ENCODE measurements around the gene ZNF107.
"Not testable (repeated sequence)": the region's sequence is repeated elsewhere in the genome, so short reads cannot be mapped to it uniquely, and the experiment has no call there.

ZNF107 gene

DNA sequence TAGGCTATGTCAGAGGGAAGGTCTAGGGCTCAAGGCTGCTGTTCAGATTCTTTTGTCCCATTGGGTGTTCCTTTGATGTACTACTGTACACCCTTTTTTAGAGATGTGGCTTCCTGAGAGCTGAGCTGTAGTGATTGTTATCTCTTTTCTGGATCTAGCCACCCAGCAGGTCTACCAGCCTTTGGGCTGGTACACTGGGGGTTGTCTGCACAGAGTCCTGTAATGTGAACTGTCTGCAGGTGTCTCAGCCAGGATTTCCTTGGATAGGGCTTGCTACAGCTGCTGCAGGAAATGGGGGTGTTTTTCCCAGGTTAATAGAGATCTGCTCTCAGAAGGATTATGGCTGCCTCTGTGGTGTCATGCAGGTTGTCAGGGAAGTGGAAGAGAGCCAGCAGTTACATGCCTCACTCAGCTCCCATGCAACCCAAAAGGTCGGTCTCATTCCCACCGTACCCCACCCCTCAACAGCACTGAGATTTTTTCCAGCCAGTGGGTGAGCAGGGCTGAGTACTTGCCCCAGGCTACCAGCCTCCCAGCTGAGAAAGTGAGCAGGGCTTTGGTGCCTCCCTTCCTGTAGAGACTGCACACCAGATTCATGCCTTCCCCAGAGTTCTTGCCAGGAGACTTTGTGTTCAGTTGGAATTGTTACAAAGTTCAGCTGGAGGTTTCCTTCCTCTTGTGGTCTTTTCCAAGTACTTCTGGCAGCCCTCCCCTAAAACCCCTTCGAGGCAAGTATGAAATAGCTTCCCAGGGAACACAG is 63.3 kb downstream of the ZNF107 start:
- no peak for DNase-seq (ENCODE audit: extremely low read depth in 1 of 2, low read depth in 1 of 2)

- no peak for DNase-seq (ENCODE audit: extremely low read depth in 1 of 2, low read depth in 1 of 2)
These were observed 67.8 kb downstream of the ZNF107 start for GRCh38 chr7:64733550-64734240.

- no peak for DNase-seq (ENCODE audit: extremely low read depth in 1 of 2, low read depth in 1 of 2)
These were observed 70.6 kb downstream of the ZNF107 start for GRCh38 chr7:64736575-64736974.

DNA sequence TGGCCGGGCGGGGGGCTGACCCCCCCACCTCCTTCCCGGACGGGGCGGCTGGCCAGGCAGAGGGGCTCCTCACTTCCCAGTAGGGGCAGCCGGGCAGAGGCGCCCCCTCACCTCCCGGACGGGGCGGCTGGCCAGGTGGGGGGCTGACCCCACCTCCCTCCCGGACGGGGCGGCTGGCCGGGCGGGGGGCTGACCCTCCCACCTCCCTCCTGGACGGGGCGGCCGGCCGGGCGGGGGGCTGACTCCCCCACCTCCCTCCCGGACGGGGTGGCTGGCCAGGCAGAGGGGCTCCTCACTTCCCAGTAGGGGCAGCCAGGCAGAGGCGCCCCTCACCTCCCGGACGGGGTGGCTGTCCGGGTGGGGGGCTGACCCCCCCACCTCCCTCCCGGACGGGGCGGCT is 72.5 kb downstream of the ZNF107 start:
- DNase-seq (ENCODE audit: extremely low read depth in 1 of 2, low read depth in 1 of 2) = not testable (repeated sequence)

DNA sequence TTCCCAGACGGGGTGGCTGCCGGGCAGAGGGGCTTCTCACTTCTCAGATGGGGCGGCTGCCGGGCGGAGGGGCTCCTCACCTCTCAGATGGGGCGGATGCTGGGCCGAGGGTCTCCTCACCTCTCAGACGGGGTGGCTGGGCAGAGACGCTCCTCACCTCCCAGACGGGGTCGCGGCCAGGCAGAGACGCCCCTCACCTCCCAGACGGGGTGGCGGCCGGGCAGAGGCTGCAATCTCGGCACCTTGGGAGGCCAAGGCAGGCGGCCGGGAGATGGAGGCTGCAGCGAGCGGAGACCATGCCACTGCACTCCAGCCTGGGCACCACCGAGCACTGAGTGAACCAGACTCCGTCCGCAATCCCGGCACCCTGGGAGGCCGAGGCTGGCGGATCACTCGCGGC is 73.0 kb downstream of the ZNF107 start:
- not testable (repeated sequence) for DNase-seq (ENCODE audit: extremely low read depth in 1 of 2, low read depth in 1 of 2)

DNA sequence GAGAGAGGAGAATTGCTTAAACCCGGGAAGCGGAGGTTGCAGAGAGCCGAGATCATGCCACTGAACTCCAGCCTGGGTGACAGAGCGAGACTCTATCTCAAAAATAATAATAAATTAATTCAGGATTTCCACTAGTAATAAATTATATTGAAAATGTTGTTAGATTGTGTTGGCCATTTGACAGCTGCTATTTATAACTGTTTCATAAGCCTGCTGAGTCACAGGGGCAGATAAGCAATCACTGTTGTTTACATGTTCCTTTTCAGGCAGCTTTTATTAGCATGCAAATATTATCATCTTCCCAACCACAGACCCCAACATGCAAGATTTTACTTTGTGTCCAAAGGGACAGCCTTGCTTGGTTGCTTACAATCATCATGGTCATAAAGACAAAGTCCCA is 78.7 kb downstream of the ZNF107 start:
- no peak for DNase-seq (ENCODE audit: extremely low read depth in 1 of 2, low read depth in 1 of 2)

DNA sequence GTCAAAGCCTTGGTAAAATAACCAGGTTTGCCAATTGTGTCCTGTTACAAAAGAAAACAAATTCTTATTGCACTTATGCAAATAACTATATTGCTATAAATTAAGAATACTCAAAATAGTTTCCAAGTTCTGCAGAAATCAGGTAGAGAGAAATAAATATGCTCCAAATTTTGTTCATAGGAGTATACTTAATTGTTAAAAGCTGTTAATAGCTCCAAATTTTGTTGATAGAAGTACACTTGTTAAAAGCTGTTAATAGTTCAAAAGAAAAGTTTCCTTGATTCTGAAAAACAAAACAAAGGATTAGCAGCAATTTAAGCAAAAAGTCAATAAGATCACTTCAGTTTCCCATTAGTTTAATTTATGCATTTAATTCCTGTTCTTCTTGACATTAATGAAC is 81.9 kb downstream of the ZNF107 start:
- no peak for DNase-seq (ENCODE audit: extremely low read depth in 1 of 2, low read depth in 1 of 2)

DNA sequence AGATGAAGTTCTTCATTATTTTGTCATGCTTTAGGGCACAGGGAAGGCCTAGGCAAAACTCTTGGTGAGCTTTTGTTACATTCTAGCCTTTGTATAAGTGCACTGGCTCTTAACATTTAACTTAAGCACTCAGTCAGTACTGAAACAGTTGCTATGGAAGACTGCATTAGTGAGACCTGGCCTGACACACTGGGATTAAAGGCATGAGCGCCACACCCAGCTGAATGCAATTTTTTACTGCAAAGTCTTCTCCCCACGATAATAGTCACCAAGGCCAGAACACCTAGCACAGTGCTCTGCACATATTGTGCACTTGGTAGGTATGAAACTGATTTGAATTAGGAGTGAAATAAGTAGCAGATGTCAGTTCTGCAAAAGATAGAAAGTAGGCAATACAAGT is 87.1 kb downstream of the ZNF107 start:
- DNase-seq (ENCODE audit: extremely low read depth in 1 of 2, low read depth in 1 of 2) = no peak

GRCh38 chr7:64755865-64756264 is 89.9 kb downstream of the ZNF107 start:
- no peak for DNase-seq (ENCODE audit: extremely low read depth in 1 of 2, low read depth in 1 of 2)

DNA sequence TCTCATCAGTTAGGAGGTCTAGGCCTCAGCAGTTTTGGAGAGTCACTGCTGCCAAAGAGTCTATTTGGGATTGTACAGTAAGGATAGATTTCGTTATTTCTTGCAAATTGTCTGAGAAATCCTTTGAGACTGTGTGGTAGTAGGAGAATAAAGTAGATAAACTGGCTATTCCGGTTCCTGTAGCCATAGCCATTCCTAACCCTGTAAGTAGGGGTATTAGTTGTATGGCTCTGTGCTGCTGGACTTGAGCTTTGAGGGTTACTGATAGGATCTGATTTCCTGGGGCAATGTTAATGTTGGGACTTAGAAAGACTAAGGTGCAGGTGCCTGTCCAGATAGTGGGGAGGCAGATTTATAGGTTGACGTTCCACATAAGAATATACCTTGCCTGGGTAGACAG is 92.2 kb downstream of the ZNF107 start:
- no peak for DNase-seq (ENCODE audit: extremely low read depth in 1 of 2, low read depth in 1 of 2)

All from activated CD8-positive, alpha-beta memory T cell treated with anti-CD3 and anti-CD28 coated beads for 1 hour (primary cell).